DMS153 (cell line): ENCODE results near the gene RAET1G.
"Not testable (repeated sequence)": the region's sequence is repeated elsewhere in the genome, so short reads cannot be mapped to it uniquely, and the experiment has no call there.

Source experiments
- DNase-seq: peaks from one replicate; lab custom pipeline; 2025; lab: John Stamatoyannopoulos, UW

Gene RAET1G

GRCh38 chr6:149897015-149897697, 25.8 kb downstream of the RAET1G start:
- no peak for DNase-seq

DNA sequence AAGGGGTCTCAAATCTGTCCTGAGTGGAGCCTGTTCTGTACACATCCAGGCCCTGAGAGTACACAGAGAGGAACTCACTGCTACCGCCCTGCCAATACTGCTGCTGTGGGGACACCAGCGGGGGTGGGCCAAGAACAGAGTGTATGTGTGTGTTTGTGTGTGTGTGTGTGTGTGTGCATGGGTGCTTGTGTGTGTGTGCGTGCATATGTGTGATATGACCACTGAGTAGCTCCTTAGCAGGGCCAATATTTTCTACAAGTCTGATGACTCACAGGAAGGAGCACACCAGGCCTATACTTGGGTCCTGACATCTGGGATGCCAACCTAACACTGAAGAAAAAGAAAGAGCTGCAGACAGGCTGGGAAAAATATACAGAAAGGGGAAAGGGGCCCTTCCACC, 26.4 kb downstream of the RAET1G start:
- no peak for DNase-seq

GRCh38 chr6:149895833-149896271, 27.1 kb downstream of the RAET1G start:
- DNase-seq = peak; percentile 79

DNA sequence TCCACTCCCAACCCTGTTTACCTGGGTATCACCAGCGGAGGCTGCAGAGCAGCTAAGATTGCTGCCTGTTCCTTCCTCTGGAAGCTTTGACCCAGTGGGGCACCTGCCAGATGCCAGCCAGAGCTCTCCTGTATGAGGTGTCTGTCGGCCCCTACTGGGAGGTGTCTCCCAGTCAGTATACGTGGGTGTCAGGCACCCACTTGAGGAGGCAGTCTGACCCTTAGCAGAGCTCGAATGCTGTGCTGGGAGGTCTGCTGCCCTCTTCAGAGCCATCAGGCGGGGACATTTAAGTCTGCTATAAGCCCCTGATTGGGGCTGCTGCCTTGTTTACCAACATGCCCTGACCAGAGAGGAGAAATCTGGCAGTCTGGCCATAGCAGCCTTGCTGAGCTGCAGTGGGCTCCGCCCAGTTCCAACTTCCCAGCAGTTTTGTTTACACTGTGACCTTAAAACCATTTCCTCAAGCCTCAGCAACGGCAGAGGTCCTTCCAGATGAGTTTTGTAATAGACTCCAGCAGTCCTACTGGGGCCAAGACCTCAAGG, 27.8 kb downstream of the RAET1G start:
- no peak for DNase-seq

- DNase-seq = not testable (repeated sequence)
These were observed 31.1 kb downstream of the RAET1G start for GRCh38 chr6:149891864-149892263.

DNA sequence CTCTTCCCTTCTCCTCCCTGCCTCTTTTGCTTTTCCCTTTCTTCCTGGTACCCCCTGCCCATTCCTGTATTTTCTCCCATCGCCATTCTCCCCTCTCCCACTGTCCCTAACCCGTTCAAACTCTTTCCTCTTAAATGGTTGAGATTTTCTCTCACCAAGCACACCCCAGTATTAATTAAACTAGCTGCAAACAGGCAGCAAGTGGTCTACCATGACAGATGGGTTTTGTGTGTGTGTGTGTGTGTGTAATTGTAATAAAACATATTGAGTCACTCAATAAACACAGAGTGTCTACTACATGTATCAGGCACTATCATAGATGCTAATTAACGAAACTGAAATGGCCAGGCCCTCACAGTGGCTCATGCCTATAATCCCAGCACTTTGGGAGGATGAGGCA, 31.7 kb downstream of the RAET1G start:
- DNase-seq = no peak

DNA sequence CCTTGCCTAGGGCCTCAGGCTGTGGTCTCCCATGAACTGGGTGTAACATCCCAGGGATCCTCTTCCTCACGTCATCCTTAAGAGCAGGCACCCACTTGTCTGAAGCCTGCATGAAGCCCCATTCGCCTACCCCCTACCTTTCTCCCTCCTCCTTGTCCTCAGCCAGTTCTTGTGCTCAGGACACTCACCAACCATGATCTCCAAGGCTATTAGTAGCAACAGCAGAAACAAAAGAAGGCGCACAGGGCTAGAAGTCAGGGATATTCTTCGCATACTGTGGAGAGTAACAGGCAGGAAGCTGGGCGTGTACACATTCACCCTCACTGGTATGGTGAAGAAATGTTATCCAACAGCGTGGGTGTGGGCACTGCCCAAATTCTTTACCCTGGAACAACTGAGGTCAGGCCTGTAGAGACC, 32.3 kb downstream of the RAET1G start:
- DNase-seq = no peak

DNA sequence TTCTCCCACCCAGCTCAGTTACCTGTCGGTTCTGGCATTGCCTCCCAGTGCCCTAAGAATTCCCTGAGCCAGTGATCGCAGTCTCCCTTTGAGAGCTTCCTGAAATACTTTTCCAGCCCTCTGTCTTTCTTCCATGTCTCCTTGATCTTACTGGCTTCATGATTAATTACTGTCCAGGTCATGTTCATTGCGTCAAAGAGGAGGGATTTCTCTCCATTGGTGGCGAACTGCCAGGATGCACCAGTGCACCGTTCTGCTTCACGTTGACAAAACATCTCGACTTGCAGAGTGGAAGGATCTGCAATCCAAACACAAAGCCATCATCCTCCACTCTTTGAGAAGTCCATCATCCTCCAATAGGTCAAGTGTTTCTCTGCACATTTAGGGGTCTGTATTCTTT, 33.6 kb downstream of the RAET1G start:
- DNase-seq = no peak

- no peak for DNase-seq
These were observed 34.3 kb downstream of the RAET1G start for GRCh38 chr6:149888659-149889058.

DNA sequence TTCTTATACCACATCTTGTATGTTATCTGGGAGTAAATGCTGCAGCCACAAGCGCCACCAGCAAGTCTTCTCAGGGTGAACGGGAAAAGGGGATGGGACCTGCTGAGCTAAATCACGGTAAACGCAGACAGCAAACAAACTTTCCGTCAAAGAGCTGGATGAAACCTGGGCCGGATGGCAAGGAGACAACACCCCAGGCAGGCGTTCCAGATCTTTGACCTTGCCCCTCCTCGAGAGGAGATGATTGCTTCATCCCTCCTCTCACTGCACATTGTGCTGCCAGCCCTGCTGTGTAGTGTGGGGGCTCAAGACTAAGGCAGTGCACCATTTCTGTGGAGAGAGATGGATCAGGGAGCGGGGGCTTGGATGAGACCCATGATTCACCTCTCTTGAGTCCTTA, 34.8 kb downstream of the RAET1G start:
- no peak for DNase-seq

GRCh38 chr6:149887343-149887742, 35.6 kb downstream of the RAET1G start:
- no peak for DNase-seq

GRCh38 chr6:149885888-149886287, 37.0 kb downstream of the RAET1G start:
- DNase-seq = no peak

GRCh38 chr6:149884617-149885016, 38.3 kb downstream of the RAET1G start:
- no peak for DNase-seq

DNA sequence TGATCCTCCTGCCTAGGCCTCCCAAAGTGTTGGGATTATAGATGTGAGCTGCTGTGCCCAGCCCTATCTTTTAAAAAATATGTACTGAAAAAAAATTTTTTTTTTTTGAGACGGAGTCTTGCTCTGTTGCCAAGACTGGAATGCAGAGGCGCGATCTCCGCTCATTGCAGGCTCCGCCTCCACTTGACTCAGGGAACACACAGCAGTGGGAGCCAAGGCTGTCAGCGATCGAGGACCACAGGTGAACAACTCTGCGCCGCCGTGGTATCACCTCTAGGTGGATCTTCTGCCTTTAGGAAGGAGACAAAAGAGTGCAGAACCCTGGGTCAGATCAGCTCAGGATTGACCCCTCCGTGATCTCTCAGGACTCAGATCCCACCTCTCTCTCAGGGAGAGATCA, 38.7 kb downstream of the RAET1G start:
- peak; percentile 50 for DNase-seq

GRCh38 chr6:149881860-149882259, 41.1 kb downstream of the RAET1G start:
- no peak for DNase-seq

GRCh38 chr6:149881066-149881766, 41.7 kb downstream of the RAET1G start:
- no peak for DNase-seq

DNA sequence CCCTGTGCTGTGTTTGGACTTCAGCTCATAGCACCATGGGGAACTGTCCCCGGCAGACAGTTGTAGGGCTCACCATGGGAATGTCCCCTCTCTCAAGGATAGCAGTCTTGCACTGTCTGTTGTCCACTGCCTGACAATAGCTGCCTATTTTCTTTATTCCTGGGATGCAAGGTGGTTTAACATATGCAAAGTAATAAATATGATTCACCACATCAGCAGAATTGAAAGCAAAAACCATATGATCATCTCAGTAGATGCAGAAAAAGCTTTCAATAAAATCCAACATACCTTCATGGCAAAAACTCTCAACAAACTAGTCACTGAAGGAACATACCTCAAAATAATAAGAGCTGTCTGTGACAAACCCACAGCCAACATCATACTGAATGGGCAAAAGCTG, 45.3 kb downstream of the RAET1G start:
- no peak for DNase-seq

DNA sequence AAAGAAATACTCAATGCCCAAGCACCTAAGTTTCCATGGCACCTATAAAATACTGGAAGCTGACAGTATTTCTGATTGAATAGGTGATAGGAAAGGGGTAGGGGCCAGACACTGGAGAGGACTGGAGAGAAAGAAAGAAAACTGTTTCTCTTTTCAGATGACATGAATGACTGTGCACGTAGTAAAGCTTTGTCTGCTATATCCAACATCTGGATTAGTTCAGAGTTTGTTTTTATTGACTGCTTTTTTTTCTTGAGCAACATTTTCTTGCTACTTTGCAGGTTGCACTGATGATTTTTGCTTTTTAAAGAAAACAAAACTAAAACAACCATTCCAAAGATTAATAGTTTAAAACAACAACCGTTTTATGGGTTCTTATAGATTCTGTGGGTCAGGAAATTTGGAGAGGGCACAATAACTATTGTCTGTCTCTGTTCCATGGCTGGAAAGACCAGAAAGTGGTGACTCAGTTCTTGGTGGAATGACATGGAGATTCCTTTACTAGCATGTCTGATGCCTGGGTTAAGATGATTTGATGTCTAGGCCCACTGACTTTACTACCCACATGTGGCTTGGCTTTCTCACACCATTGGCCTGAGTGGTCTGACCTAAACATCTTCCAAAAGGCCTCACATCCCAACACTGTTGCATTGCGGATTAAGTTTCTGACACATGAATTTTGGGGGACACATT, 46.5 kb downstream of the RAET1G start:
- DNase-seq = no peak

GRCh38 chr6:149872233-149872632, 50.7 kb downstream of the RAET1G start:
- no peak for DNase-seq

DNA sequence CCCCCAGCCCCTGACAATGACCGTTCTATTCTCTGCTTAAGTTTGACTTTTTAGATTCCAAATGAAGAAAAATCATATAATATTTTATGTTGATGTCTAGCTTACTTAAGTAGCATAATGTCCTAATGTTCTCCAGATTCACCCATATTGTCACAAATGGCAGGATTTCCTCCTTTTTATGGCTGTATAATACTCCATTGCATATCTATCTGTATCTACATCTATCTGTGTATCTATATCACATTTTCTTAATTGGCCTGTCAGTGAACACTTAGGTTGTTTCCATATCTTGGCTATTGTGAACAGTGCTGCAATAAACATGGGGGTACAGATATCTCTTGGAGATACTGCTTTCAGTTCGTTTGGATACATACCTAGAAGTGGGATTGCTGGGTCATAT, 51.7 kb downstream of the RAET1G start:
- DNase-seq = no peak

DNA sequence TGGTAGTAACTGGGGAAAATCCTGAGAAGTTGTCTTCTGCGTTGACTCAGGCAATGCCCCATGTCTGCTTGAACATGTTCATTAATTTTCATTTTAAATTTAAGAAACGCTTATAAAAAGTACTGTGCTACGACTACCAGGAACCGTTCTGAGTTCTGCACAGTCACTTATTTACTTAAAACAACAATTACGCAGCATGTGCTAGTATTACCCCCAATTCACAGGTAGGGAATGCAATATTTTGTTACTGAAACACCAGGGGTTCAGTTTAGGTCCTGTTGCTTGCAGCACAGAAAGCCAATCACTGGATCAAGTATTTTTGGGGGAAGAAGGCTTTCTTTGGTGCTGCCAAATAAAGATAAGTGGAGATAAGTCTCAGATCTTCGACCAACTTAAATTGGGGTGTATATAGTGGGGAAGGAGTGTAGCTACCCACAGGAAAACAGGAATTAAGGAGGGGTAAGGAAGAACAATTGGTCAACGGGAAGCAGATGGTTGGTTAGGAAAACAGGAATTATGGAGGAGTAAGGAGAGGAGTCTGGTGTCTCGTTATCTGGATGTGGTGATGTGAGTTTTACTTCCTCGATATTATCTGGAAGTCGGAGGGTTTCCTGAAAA, 53.5 kb downstream of the RAET1G start:
- no peak for DNase-seq

DNA sequence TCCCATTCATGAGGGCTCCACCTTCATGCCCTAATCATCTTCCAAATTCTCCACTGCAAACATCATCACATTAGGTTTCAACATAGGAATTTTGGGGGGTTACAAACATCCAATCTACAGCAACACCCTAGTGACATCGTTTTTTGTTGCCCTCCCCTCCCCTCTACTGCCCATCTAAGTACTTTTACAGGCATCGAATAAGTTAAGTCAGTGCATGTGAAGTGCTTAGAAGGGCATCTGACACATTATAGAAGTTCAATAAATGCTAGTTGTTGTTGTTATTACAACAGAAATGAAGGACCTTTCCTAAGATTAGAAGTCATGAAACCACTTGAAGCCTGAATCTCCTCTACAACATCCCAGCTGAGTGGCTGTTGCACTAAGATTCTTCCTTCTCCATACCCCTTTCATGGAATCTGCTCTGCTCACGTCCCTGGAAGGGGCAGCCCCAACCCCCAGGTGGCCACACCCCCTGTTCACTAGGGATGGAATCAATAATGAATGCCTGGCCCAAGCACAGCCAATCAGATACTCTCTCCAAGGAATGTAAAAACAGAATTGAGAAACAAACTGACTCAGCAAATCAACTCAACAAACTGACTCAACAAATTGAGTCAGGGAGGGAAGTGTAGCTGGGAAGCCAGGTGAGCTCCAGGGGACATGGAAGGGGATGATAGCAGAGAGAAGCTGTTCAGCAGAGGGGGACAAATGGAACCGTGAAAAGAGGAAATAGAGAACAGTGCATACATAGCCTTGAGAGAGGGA, 54.9 kb downstream of the RAET1G start:
- no peak for DNase-seq
